ENCODE measurements around the gene AKNAD1.
"Not testable (repeated sequence)": the region's sequence is repeated elsewhere in the genome, so short reads cannot be mapped to it uniquely, and the experiment has no call there.

Gene AKNAD1

GRCh38 chr1:108856994-108857393 lies at the start of gene AKNAD1:
Gene AKNAD1, minus strand, starts transcription at chr1:108857094. Its CDS starts 4,430 bp downstream, at chr1:108852664.
- DNase-seq, result no peak

DNA sequence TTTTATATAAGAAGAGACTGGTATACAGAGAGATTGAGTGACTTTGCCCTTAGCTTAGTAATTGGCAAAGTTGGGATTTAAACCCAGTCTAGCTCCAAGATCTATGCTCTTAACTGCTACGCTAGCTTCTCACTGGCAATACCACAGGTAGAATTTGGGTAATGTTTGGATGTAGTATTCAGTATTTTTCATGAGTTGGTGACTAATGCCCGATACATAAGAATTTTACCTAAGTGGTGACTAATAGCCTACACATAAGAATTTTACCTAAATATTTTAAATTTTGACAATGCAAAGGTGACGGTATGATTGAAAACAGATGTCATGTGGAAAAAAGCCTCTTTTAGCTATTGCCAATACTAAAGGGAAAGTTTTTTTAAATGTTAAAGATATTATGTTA lies 44.2 kb upstream of the AKNAD1 start:
- DNase-seq, result no peak

- DNase-seq, result peak; percentile 54
These were observed 41.2 kb upstream of the AKNAD1 start for GRCh38 chr1:108897865-108898720.

DNA sequence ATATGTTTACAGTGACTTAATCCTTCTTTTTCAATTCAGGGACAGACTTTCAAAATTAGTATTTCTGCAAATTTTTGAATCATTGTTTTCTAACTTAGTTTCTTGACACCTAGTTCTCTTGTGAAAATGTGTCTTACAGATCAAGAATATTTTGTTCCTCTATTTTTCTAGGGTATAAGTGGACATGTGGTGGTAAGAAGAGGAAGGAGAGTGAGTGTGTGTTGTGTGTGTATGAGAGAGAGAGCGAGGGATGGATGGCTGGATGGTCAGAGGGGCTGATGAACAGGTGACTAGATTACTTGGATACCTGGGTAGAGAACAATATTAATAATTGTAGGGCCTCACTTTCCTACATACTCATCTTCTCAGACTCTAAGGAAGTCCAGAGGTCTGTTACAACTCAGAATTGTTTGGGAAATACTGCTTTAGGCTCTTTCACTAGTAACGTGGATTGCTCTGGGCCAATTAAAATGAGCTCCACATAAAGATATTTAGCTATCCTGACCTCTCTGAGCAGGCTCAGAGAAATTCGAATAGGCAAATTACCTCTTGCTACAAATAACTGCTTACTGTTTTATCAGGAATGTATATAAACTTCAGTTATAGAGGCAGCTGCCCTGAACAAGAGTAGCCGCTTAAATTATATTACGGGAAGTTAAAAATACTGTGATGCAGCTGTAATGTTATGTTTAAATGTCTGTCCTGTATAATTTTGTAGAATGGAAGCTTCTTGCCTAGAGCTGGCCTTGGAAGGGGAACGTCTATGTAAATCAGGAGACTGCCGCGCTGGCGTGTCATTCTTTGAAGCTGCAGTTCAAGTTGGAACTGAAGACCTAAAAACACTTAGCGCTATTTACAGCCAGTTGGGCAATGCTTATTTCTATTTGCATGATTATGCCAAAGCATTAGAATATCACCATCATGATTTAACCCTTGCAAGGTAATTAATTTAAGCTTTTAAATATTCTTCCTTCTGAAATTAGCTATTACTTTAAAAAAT lies 39.6 kb upstream of the AKNAD1 start:
- no peak for DNase-seq

DNA sequence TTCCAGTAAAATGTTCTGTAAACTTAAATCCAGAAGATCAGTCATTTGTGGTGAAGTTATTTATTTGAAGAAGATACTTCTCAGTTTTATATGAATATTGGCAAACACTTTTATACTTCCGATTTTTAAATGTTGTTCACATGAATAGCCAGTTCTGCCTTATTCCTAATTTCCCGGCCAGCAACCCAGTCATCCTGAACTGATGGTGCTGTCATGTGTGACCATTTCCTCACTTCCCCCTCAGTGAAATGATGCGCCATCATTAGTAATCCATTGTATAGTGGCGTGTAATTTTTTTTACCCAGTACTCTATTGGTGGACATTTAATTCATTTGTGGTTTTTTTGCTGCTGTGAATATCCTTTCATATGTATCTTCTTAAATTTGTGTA lies 36.2 kb upstream of the AKNAD1 start:
- no peak for DNase-seq

GRCh38 chr1:108892356-108893140 lies 35.7 kb upstream of the AKNAD1 start:
- no peak for DNase-seq

GRCh38 chr1:108889706-108890384 lies 33.0 kb upstream of the AKNAD1 start:
- DNase-seq, result no peak

DNA sequence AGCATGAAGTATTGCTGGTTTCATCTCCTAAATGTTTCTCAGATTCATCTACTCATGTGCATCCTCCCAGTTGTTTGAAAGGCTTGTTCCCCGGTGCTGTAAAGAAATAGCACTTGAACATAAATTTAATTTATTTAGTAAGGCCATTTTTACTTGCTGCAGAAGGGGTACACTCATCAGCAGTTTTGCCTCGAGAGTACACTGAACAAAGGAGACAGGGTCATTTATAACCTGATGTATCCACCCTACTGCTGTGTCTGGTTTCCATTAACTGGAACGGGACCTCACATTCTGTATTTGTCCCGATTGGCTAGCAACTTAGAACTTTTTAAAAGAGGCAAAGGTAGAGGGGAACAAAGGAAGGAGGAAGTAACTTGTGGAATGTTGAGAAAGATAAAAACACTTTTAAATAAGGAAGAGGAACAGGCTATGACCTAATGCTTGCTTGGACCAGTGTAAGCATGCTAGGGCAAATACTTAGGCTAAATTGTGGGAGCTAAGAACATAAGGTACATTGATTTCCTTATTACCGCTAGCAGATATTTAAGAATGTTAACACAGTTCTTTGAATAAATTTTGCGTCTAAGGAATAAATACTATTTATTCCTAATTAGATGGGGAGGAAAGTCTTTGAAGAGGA lies 32.2 kb upstream of the AKNAD1 start:
- DNase-seq, result not testable (repeated sequence)

GRCh38 chr1:108886292-108886691 lies 29.4 kb upstream of the AKNAD1 start:
- DNase-seq, result no peak

DNA sequence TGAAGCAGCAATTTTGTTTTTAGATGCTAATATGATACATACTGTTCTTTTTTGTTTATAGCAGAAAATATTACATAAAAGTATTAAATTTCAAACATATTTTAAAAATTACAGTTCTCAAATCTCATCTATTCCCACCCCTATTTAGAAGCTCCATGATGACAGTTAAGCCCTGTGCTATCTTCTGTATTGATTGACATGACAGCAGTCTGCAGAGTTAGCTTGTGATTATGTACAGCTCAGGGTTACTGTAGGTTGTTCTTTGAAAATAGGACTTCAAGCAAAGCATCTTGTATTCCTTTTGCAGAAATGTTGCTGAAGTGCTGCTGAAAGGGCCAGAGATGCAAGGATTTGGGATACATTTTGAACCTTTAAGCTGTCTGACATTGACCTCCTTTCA lies 28.1 kb upstream of the AKNAD1 start:
- no peak for DNase-seq

DNA sequence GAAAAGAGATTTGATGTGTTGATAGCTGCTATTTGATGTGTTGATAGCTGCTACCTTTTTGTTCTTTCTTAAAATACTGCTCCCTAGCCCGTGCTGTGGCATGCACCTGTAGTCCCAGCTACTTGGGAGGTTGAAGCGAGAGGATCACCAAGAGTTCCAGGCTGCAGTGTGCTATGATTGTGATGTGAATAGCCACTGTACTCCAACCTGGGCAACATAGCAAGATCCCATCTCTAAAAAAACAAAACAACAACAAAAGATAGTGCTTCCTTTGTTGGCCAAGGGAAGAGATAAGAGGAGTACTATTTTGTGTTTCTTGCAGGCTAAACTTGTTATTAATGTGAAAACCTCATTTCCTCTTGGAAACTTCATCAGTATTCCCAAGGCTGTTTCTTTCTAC lies 25.9 kb upstream of the AKNAD1 start:
- no peak for DNase-seq

DNA sequence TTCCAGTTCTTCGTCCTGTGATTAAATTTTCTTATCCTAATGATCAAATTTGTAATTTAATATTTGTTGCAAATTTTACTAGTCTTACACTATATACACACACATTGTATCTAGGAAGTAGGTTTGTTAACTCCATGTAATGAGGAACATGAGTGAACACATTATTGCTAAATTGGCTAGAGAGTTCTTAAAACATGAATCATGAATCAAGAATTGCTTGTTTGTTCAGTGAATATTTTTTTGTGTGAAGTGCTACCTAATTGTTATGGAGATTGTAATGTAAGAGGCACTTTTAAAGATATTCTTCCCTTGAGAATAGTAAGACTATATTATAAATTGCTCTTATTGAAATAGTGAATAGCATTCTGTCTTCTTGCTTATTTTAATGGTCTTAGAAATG lies 24.5 kb upstream of the AKNAD1 start:
- no peak for DNase-seq

- no peak for DNase-seq
These were observed 24.0 kb upstream of the AKNAD1 start for GRCh38 chr1:108880850-108881249.

DNA sequence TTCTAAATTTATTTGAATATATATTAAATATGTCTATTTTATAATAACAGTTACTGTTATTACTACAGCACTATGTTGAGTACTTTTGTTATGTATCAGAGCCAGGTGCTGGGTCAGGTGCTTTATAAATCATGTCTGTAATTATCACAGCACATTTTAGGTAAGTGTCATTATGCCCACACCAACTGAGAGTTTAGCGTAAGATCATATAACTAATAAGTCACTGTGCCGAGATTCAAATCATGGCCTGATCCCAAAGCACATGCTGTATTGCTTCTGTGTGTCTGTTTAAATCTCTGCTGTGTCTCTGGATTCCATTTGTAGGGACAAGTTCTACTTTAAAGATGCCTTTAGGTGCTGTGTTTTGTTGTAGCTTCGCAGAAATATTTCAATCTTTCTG lies 21.8 kb upstream of the AKNAD1 start:
- no peak for DNase-seq

- no peak for DNase-seq
These were observed 21.2 kb upstream of the AKNAD1 start for GRCh38 chr1:108878160-108878469.

GRCh38 chr1:108877348-108878159 lies 20.7 kb upstream of the AKNAD1 start:
- no peak for DNase-seq

- DNase-seq, result no peak
These were observed 14.3 kb upstream of the AKNAD1 start for GRCh38 chr1:108871050-108871724.

DNA sequence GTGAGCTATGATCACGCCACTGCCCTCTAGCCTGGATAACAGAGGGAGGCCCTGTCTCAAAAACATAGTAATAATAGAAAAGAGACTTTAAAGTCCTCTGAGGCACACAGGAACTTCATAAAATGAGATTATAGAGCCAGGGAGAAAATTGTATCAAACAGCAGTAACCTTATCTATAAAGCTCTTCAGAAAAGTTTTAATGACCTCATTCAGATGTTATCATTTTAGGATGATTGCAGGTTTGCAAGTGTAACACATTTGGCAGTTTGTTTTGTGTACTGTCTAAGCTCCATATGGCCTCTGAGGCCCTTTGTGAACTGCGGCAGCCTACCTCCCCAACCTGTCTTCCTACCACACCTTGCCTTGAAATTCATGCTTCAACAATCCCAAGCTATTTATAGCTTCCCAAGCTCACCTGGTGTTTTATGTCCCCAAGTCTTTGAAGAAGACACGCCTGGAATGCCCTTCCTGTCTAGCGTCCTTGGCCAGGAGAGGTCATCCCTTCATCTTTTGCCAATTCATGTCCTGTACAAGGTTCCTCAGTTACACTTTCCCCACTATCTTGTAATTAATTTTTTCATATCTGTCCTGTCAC lies 8.5 kb upstream of the AKNAD1 start:
- DNase-seq, result no peak

- DNase-seq, result no peak
These were observed 7.1 kb upstream of the AKNAD1 start for GRCh38 chr1:108863984-108864383.

Data from activated CD4-positive, alpha-beta T cell treated with anti-CD3 and anti-CD28 coated beads, Interleukin-2, amount 50 U/mL, for 16 hours (primary cell).